Caco-2 (cell line): ENCODE data around the gene RAD18. TPM values are rescaled to one million over a fixed set of nuclear protein-coding genes. Genes with fewer than 3 reads are reported as not detected.

Experiments
- BruUV-seq: library from RNA; stranded (reverse); fragments of 400-500 nt; replicated peaks from 2 replicates; lab custom pipeline; 2021; lab: Mats Ljungman, UMichigan
- CTCF ChIA-PET: fragments of 300-600 bp; sonication (Branson Sonifier 250); formaldehyde crosslinking; loops from one replicate; lab custom pipeline; 2022; ENCODE audit warnings: antibody characterized with exemption; lab: Charles Lee
- POLR2A ChIA-PET: fragments of 300-600 bp; sonication (Branson Sonifier 250); formaldehyde crosslinking; loops from one replicate; lab custom pipeline; 2022; ENCODE audit warnings: antibody characterized with exemption; lab: Charles Lee
- DNase-seq, 2 experiments: peaks; one replicate each; pipeline versions ENCODE4 v3.0.0 to v3.0.0-alpha.2; 2020 to 2022
- H3K27me3 ChIP-seq: replicated peaks from 2 replicates; pipeline ENCODE4 v1.6.0; 2011; ENCODE audit warnings: low read length; ENCODE audit not compliant: control insufficient read depth, insufficient read depth
- H3K36me3 ChIP-seq: 2 replicates; pipeline ENCODE4 v1.5.1; 2011; ENCODE audit warnings: low read length; ENCODE audit not compliant: control insufficient read depth, insufficient read depth
- H3K4me1 ChIP-seq: fragments of 250-450 bp; sonication (Bioruptor Pico); 2 replicates; pipeline ENCODE4 v1.5.1; 2020; ENCODE audit warnings: mild to moderate bottlenecking
- H3K4me3 ChIP-seq: 2 replicates; pipeline ENCODE4 v1.5.1; 2011; ENCODE audit warnings: low read depth, mild to moderate bottlenecking, control low read depth, low read length
- H3K9me3 ChIP-seq: fragments of 250-450 bp; sonication (Bioruptor Pico); 2 replicates; pipeline ENCODE4 v1.5.1; 2020; ENCODE audit warnings: mild to moderate bottlenecking, moderate library complexity
- H3K27ac Mint-ChIP-seq: one replicate; pipeline ENCODE4 v1.8.0; 2022; ENCODE audit warnings: mixed read lengths; ENCODE audit not compliant: unreplicated experiment
- H3K27me3 Mint-ChIP-seq: one replicate; pipeline ENCODE4 v1.8.0; 2022; ENCODE audit warnings: mixed read lengths; ENCODE audit not compliant: insufficient read depth, unreplicated experiment
- H3K36me3 Mint-ChIP-seq: one replicate; pipeline ENCODE4 v1.8.0; 2022; ENCODE audit warnings: mild to moderate bottlenecking, mixed read lengths; ENCODE audit not compliant: insufficient read depth, unreplicated experiment
- H3K4me1 Mint-ChIP-seq: one replicate; pipeline ENCODE4 v1.8.0; 2022; ENCODE audit warnings: low read depth, mixed read lengths; ENCODE audit not compliant: unreplicated experiment
- H3K4me3 Mint-ChIP-seq: one replicate; pipeline ENCODE4 v1.8.0; 2022; ENCODE audit warnings: mild to moderate bottlenecking, moderate library complexity, mixed read lengths; ENCODE audit not compliant: unreplicated experiment
- H3K9me3 Mint-ChIP-seq: one replicate; pipeline ENCODE4 v1.8.0; 2022; ENCODE audit warnings: mixed read lengths; ENCODE audit not compliant: unreplicated experiment
- intact Hi-C: fragments of 100-400 bp; cut with micrococcal nuclease; formaldehyde crosslinking; loops from one replicate; pipeline ENCODE4 v1.10.0; 2022; ENCODE audit not compliant: unreplicated experiment
- total RNA-seq: library from RNA; stranded (reverse); gene quantifications from 2 replicates; pipeline ENCODE4 v1.2.3, GENCODE V29; 2022
- TF ChIP-seq, protein P1 (sequence below), 2 experiments: fragments of 200-600 bp in 1 of 2; IDR thresholded peaks; 1 replicate in 1 of 2; 2 replicates in 1 of 2; pipeline versions ENCODE4 v1.5.1 to v1.8.0; 2011 to 2022; ENCODE audit warnings: antibody characterized with exemption in 1 of 2, control low read depth in 1 of 2, inconsistent platforms in 1 of 2, low read depth in 1 of 2, low read length in 1 of 2, mild to moderate bottlenecking in 1 of 2, moderate library complexity in 1 of 2; ENCODE audit not compliant: insufficient read depth in 1 of 2, severe bottlenecking in 1 of 2, unreplicated experiment in 1 of 2

The RAD18 gene
- total RNA-seq, 1 experiment from 2014 or later = 19.3 TPM

DNA sequence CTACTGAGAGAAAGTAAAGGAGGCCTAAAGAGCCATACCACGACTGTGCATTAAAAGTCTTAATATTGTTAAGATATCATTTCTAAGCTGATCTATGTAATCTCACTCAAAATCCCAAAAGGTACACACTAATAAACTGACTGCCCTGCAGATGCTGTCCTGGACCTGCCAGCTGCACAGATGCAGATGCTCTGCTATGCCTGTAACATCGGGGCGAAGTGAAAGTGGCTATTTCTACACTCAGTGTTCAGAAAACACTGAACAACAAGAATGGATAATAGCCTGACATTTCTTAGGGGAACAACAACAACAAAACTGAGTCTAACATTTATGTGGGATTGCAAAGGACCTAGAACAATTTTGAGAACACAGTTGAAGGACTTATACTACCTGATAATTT, 31.9 kb downstream of the RAD18 start:
- BruUV-seq = no TSS peak
- Histone ChIP-seq H3K4me1 (no peaks in the 10 kb centered on the region), H3K9me3 (no peaks in the 10 kb centered on the region), H3K27me3 (no peaks in the 10 kb centered on the region), H3K4me3 (no peak overlapping the region), H3K36me3 (no peaks in the 10 kb centered on the region)
- intact Hi-C loops = no loop called here
- Mint-ChIP-seq H3K4me3 (no peak overlapping the region), H3K9me3 (peaks cover 9% of the 10 kb centered on the region), H3K27ac (no peak overlapping the region), H3K27me3 (no peaks in the 10 kb centered on the region), H3K4me1 (no peaks in the 10 kb centered on the region), H3K36me3 (no peaks in the 10 kb centered on the region)
- ChIA-PET POLR2A (no interaction called here), CTCF (no interaction called here)
- DNase-seq = no peak
- TF ChIP-seq, protein P1, sequence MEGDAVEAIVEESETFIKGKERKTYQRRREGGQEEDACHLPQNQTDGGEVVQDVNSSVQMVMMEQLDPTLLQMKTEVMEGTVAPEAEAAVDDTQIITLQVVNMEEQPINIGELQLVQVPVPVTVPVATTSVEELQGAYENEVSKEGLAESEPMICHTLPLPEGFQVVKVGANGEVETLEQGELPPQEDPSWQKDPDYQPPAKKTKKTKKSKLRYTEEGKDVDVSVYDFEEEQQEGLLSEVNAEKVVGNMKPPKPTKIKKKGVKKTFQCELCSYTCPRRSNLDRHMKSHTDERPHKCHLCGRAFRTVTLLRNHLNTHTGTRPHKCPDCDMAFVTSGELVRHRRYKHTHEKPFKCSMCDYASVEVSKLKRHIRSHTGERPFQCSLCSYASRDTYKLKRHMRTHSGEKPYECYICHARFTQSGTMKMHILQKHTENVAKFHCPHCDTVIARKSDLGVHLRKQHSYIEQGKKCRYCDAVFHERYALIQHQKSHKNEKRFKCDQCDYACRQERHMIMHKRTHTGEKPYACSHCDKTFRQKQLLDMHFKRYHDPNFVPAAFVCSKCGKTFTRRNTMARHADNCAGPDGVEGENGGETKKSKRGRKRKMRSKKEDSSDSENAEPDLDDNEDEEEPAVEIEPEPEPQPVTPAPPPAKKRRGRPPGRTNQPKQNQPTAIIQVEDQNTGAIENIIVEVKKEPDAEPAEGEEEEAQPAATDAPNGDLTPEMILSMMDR (IDR thresholded peaks at IDR 0.05; ENCODE audit: insufficient read depth in 1 of 2, low read depth in 1 of 2, low read length in 1 of 2, severe bottlenecking in 1 of 2, unreplicated experiment in 1 of 2) = no peak

DNA sequence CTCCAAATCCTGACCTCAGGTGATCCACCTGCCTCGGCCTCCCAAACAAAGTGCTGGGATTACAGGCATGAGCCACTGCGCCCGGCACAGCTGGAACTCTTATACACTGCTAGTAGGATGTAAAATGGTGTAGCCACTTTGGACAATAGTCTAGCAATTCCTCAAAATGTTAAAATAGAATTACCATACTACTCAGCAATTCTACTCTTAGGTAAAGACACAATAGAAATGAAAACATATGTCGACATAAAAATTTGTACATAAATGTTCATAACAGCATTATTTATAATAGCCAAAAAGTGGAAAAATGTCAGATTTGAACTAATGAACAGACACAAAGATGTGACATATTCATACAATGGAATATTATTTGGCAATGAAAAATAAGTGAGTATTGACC, 33.4 kb downstream of the RAD18 start:
- no peaks in the 10 kb centered on the region for H3K4me1 ChIP-seq
- Mint-ChIP-seq H3K4me1 (no peaks in the 10 kb centered on the region), H3K27me3 (no peaks in the 10 kb centered on the region), H3K36me3 (no peaks in the 10 kb centered on the region), H3K4me3 (no peak overlapping the region), H3K9me3 (peaks cover 9% of the 10 kb centered on the region), H3K27ac (no peak overlapping the region)
- no peak overlapping the region for H3K4me3 ChIP-seq
- H3K9me3 ChIP-seq = no peaks in the 10 kb centered on the region
- no peaks in the 10 kb centered on the region for H3K27me3 ChIP-seq
- ChIA-PET POLR2A (no interaction called here), CTCF (no interaction called here)
- no TSS peak for BruUV-seq
- no peak for DNase-seq
- intact Hi-C loops = no loop called here
- no peaks in the 10 kb centered on the region for H3K36me3 ChIP-seq
- TF ChIP-seq, protein P1 (IDR thresholded peaks at IDR 0.05; ENCODE audit: insufficient read depth in 1 of 2, low read depth in 1 of 2, low read length in 1 of 2, severe bottlenecking in 1 of 2, unreplicated experiment in 1 of 2) = no peak

DNA sequence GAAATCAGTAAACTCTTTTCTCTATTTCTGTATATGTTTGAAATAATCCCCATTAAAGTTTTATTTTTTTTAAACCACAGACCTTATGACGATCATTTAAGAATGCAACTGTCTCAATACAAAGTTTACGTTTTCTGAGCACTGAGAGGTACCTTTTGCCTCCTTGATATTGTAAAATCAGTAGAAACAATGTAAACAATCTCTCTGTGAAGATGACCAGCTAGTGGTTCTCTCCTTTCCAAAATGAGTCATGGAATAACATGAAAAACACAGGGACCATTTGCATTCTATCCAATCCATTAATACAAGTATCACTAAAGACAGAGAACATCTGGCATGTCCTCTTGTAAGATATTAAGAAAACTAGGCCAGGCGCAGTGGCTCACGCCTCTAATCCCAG, 48.8 kb downstream of the RAD18 start:
- BruUV-seq = no TSS peak
- intact Hi-C loops = no loop called here
- POLR2A ChIA-PET = no interaction called here
- H3K9me3 ChIP-seq = no peaks in the 10 kb centered on the region
- no peak overlapping the region for H3K4me3 ChIP-seq
- Mint-ChIP-seq H3K27ac (no peak overlapping the region), H3K27me3 (no peaks in the 10 kb centered on the region), H3K9me3 (no peaks in the 10 kb centered on the region), H3K36me3 (peaks cover 5% of the 10 kb centered on the region), H3K4me3 (no peak overlapping the region), H3K4me1 (no peaks in the 10 kb centered on the region)
- H3K36me3 ChIP-seq = no peaks in the 10 kb centered on the region
- CTCF ChIA-PET = no interaction called here
- no peaks in the 10 kb centered on the region for H3K27me3 ChIP-seq
- no peaks in the 10 kb centered on the region for H3K4me1 ChIP-seq
- TF ChIP-seq, protein P1 (IDR thresholded peaks at IDR 0.05; ENCODE audit: insufficient read depth in 1 of 2, low read depth in 1 of 2, low read length in 1 of 2, severe bottlenecking in 1 of 2, unreplicated experiment in 1 of 2) = no peak
- DNase-seq = no peak
